Hepatocyte (in vitro differentiated cells): Measurements from ENCODE around the gene CTNND2.

ENCODE experiments used
- CTCF ChIP-seq: fragments of 200-600 bp; sonication (generic); IDR thresholded peaks from 2 replicates; pipeline ENCODE4 v1.5.1; 2016; ENCODE audit warnings: antibody characterized with exemption, mild to moderate bottlenecking; ENCODE audit not compliant: poor library complexity
- EZH2 ChIP-seq: fragments of 200-600 bp; sonication (generic); IDR thresholded peaks from 2 replicates; pipeline ENCODE4 v1.6.1; 2016; ENCODE audit warnings: antibody characterized with exemption, mild to moderate bottlenecking, borderline replicate concordance

GRCh38 chr5:11656916-11657315 is 247.3 kb downstream of the CTNND2 start:
- TF ChIP-seq CTCF = no peak
- TF ChIP-seq EZH2 = no peak
